Left lung (tissue), 10 donors: ENCODE results near the gene TSPEAR. TPM values are rescaled to one million over a fixed set of nuclear protein-coding genes. Genes with fewer than 3 reads are reported as not detected.

Experiments used
- ATAC-seq: fragments of 200-7000 bp; cut with Tn5 transposase; one replicate; pipeline ENCODE4 v1.9.1; 2020; ENCODE audit warnings: moderate library complexity
- DNase-seq, 4 donors: peaks; one replicate each; pipeline ENCODE4 v3.0.0-alpha.2; 2013 to 2020
- H3K27ac ChIP-seq, 2 donors: fragments of 200-600 bp; sonication (generic) in 1 of 2; one replicate each; pipeline versions ENCODE4 v1.5.0 to v1.8.0; 2020 to 2021
- H3K27me3 ChIP-seq, 2 donors: fragments of 200-600 bp; sonication (generic) in 1 of 2; one replicate each; pipeline versions ENCODE4 v1.5.0 to v1.8.0; 2020 to 2021
- H3K36me3 ChIP-seq, 2 donors: fragments of 200-600 bp; sonication (generic) in 1 of 2; one replicate each; pipeline versions ENCODE4 v1.5.0 to v1.8.0; 2020 to 2021
- H3K4me1 ChIP-seq, 2 donors: fragments of 200-600 bp; one replicate each; pipeline ENCODE4 v1.8.0; 2021
- H3K4me3 ChIP-seq, 2 donors: fragments of 200-600 bp; sonication (generic) in 1 of 2; one replicate each; pipeline versions ENCODE4 v1.5.0 to v1.8.0; 2020 to 2021; ENCODE audit warnings: mild to moderate bottlenecking in 1 of 2
- H3K9me3 ChIP-seq, 2 donors: fragments of 200-600 bp; sonication (generic) in 1 of 2; one replicate each; pipeline versions ENCODE4 v1.5.0 to v1.8.0; 2020 to 2021
- CTCF ChIP-seq, 2 donors: fragments of 200-600 bp; sonication (generic) in 1 of 2; IDR thresholded peaks; one replicate each; pipeline versions ENCODE4 v1.5.0 to v1.8.0; 2021; ENCODE audit warnings: antibody characterized with exemption in 2 of 2
- intact Hi-C, 2 donors: fragments of 100-400 bp; cut with DNase I; formaldehyde crosslinking; loops; one replicate each; pipeline versions ENCODE4 v1.11.2 to v1.14.2; 2022
- polyA plus RNA-seq, 6 donors: library from polyadenylated mRNA; unstranded; fragments of 120-200 nt; gene quantifications; one replicate each; pipeline ENCODE4 v1.2.1, GENCODE V29; 2013; ENCODE audit not compliant: insufficient read length in 6 of 6
- total RNA-seq, 2 donors: library from RNA; stranded (reverse); fragmentation: NEBNext Ultra II Directional; extraction: Animal tissue kit (Norgen Biotek cat#: 25700); gene quantifications; one replicate each; pipeline ENCODE4 v1.2.1, GENCODE V29; 2021
- donor health status: DM: no; HTN: yes; CAD: no.
- donor health status: DM: no; HTN: no; CAD: no.

Gene TSPEAR
- total and polyA plus RNA-seq, 8 donors = 0.10 to 4.7 (median 3.3) TPM

DNA sequence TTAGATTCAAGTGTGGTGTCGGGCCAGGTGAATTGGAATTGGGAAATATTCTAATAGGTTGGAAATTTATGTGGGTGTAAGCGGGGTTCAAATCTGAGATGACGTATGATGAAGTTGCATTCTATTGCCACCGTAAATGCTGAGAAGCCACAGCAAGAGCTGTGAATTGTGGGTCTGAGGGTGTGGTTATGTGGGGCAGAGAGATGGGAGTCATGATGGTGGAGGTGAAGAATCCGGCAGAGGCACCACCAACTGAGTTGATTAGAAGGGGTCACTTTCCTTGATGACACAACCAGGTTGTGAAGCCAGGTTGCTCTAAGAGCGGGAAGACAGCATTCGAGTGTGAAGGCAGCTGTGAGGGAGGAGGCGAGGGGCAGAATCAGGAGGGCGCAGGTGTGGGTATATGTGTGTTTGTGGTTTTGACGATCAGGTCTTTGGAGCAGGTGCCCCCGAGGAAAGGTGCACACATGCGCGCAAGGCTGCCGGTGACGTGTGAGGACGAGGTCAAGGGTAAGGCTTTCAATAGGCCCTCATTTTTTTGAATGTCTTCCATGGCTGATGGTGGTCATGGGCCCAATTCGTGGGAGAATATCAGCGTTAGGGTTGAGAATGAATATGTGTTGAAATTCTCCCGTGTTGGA is 237.3 kb downstream of the TSPEAR start:
- Histone ChIP-seq H3K27ac (no peak overlapping the region), H3K27me3 (no peaks in the 10 kb centered on the region), H3K9me3 (no peaks in the 10 kb centered on the region), H3K4me3 (no peak overlapping the region), H3K4me1 (no peaks in the 10 kb centered on the region), H3K36me3 (no peaks in the 10 kb centered on the region)
- intact Hi-C loops = no loop called here
- TF ChIP-seq CTCF (IDR thresholded peaks at IDR 0.05) = no peak
- no peak for ATAC-seq
- no peak for DNase-seq

- intact Hi-C loops = no loop called here
- DNase-seq = no peak
- no peaks in the 10 kb centered on the region for H3K4me1 ChIP-seq
- no peak for ATAC-seq
- H3K36me3 ChIP-seq = no peaks in the 10 kb centered on the region
- no peaks in the 10 kb centered on the region for H3K9me3 ChIP-seq
- H3K27me3 ChIP-seq = no peaks in the 10 kb centered on the region
- H3K27ac ChIP-seq = no peak overlapping the region
- no peak overlapping the region for H3K4me3 ChIP-seq
- no peak for TF ChIP-seq CTCF (IDR thresholded peaks at IDR 0.05)
Measured at GRCh38 chr21:44471996-44472395, 239.4 kb downstream of the TSPEAR start.

GRCh38 chr21:44471341-44471740 is 240.0 kb downstream of the TSPEAR start:
- no peaks in the 10 kb centered on the region for H3K4me1 ChIP-seq
- no peaks in the 10 kb centered on the region for H3K27me3 ChIP-seq
- H3K9me3 ChIP-seq = no peaks in the 10 kb centered on the region
- no peak for DNase-seq
- no peak for ATAC-seq
- H3K4me3 ChIP-seq = no peak overlapping the region
- H3K36me3 ChIP-seq = no peaks in the 10 kb centered on the region
- TF ChIP-seq CTCF (IDR thresholded peaks at IDR 0.05) = no peak
- intact Hi-C loops = no loop called here
- H3K27ac ChIP-seq = no peak overlapping the region

DNA sequence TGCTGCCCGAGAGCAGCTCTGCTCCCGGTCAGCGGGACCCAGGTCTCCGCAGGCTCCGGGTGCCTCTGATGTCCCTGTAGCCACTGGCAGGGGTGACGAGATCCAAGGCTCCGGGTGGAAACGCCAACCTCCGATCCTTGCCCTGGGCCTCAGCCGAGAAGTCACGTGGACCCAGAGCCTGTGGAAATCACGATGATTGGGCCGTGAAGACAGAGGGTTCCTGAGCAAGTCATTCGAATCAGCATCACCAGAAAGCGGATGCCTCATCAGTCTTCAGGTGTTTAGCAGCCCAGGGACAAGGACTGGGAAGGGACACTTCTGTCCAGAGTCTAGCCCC is 243.5 kb downstream of the TSPEAR start:
- Histone ChIP-seq H3K9me3 (no peaks in the 10 kb centered on the region), H3K4me3 (no peak overlapping the region), H3K27ac (no peak overlapping the region), H3K4me1 (no peaks in the 10 kb centered on the region), H3K36me3 (no peaks in the 10 kb centered on the region), H3K27me3 (no peaks in the 10 kb centered on the region)
- DNase-seq (no peak), ATAC-seq (no peak)
- intact Hi-C loops = no loop called here
- no peak for TF ChIP-seq CTCF (IDR thresholded peaks at IDR 0.05)

GRCh38 chr21:44466996-44467858 is 244.1 kb downstream of the TSPEAR start:
- Histone ChIP-seq H3K27ac (no peak overlapping the region), H3K4me3 (no peak overlapping the region), H3K36me3 (no peaks in the 10 kb centered on the region), H3K4me1 (no peaks in the 10 kb centered on the region), H3K9me3 (no peaks in the 10 kb centered on the region), H3K27me3 (no peaks in the 10 kb centered on the region)
- no peak for TF ChIP-seq CTCF (IDR thresholded peaks at IDR 0.05)
- no peak for ATAC-seq
- intact Hi-C loops = no loop called here
- peak in 1 of 4 donors; percentile 70 for DNase-seq
